Mesodermal cell (in vitro differentiated cells): ENCODE data around the gene LARP4.
"Not testable (repeated sequence)": the region's sequence is repeated elsewhere in the genome, so short reads cannot be mapped to it uniquely, and the experiment has no call there.

ENCODE experiments used
- H3K27ac ChIP-seq: 2 replicates; pipeline ENCODE4 v1.7.0; 2013; ENCODE audit warnings: mild to moderate bottlenecking, low read depth, low read length, moderate library complexity; ENCODE audit not compliant: severe bottlenecking
- H3K36me3 ChIP-seq: 2 replicates; pipeline ENCODE4 v1.7.1; 2013; ENCODE audit warnings: mild to moderate bottlenecking, low read length, moderate library complexity; ENCODE audit not compliant: control insufficient read depth, insufficient read depth
- H3K4me1 ChIP-seq: one replicate; pipeline ENCODE4 v1.7.1; 2013; ENCODE audit warnings: mild to moderate bottlenecking, low read length; ENCODE audit not compliant: insufficient read depth, control insufficient read depth, poor library complexity, severe bottlenecking
- H3K4me3 ChIP-seq: 2 replicates; pipeline ENCODE4 v1.7.0; 2013; ENCODE audit warnings: low read length, control low read depth, mild to moderate bottlenecking; ENCODE audit not compliant: insufficient read depth, poor library complexity, severe bottlenecking; ENCODE audit errors: extremely low read depth
- H3K9me3 ChIP-seq: 2 replicates; pipeline ENCODE4 v1.7.1; 2013; ENCODE audit warnings: mild to moderate bottlenecking, low read length, moderate library complexity; ENCODE audit not compliant: control insufficient read depth
- WGBS, 2 experiments: methylation state at CpG; one replicate each; pipeline ENCODE4 v1.1.5; 2013; ENCODE audit warnings: missing lambda C conversion rate in 2 of 2; ENCODE audit not compliant: insufficient coverage in 2 of 2; 5-methylcytosine and 5-hydroxymethylcytosine counted together

The LARP4 gene

DNA sequence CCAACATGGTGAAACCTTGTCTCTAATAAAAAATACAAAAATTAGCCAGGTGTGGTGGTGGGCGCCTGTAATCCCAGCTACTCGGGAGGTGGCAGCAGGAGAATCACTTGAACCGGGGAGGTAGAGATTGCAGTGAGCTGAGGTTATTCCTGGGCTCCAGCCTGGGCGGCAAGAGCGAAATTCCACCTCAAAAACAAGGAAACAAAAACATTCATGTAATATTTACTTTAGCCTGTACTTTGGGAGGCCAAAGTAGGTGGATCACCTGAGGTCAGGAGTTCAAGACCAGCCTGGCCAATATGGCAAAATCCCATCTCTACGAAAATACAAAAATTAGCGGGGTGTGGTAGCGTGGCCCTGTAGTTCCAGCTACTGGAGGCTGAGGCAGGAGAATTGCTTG lies 31.0 kb downstream of the LARP4 start:
- not testable (repeated sequence) for H3K4me3 ChIP-seq, H3K27ac ChIP-seq, H3K9me3 ChIP-seq, H3K4me1 ChIP-seq
- 69 to 83% methylated on average over 1 to 3 of the region's 8 CpGs for WGBS, 2 experiments
- peaks cover 84% of the 10 kb centered on the region for H3K36me3 ChIP-seq

DNA sequence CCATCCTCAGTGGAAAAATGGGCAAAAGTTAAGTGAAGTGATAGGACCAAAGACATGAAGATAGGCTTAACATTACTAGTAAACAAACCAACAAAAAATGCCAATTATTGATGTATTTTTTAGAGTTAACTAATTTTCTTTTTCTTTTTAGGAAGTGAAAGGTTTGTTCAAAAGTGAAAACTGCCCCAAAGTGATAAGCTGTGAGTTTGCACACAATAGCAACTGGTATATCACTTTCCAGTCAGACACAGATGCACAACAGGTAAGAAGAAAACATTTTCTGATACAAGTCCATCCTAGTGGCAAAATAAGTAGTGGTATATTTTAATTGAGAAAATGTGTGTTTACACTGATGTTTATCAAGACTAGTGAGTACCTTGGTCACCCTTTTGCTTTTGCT lies 39.6 kb downstream of the LARP4 start:
- peaks cover 79% of the 10 kb centered on the region for H3K36me3 ChIP-seq
- H3K4me3 ChIP-seq = no peak overlapping the region
- H3K9me3 ChIP-seq = no peaks in the 10 kb centered on the region

DNA sequence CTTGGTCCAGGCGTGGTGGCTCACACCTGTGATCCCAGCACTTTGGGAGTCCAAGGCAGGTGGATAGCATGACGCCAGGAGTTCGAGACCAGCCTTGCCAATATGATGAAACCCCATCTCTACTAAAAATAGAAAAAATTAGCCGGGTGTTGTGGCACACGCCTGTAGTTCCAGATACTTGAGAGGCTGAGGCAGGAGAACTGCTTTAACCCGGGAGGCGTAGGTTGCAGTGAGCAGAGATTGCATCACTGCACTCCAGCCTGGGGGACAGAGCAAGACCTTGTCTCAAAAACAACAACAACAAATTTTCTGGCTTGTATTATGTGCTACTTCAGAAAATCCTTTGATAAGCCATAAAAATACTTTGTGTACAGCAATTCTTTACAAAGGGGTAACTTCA lies 41.1 kb downstream of the LARP4 start:
- WGBS, 2 experiments = 88 to 95% methylated on average over 3 to 7 of the region's 7 CpGs
- Histone ChIP-seq H3K36me3 (peaks cover 73% of the 10 kb centered on the region), H3K4me3 (no peak overlapping the region), H3K27ac (no peak overlapping the region), H3K4me1 (no peaks in the 10 kb centered on the region), H3K9me3 (no peaks in the 10 kb centered on the region)

More for the DNA sequence above, 39.6 kb downstream of the LARP4 start:
- Histone ChIP-seq H3K4me1 (no peaks in the 10 kb centered on the region), H3K27ac (no peak overlapping the region)

DNA sequence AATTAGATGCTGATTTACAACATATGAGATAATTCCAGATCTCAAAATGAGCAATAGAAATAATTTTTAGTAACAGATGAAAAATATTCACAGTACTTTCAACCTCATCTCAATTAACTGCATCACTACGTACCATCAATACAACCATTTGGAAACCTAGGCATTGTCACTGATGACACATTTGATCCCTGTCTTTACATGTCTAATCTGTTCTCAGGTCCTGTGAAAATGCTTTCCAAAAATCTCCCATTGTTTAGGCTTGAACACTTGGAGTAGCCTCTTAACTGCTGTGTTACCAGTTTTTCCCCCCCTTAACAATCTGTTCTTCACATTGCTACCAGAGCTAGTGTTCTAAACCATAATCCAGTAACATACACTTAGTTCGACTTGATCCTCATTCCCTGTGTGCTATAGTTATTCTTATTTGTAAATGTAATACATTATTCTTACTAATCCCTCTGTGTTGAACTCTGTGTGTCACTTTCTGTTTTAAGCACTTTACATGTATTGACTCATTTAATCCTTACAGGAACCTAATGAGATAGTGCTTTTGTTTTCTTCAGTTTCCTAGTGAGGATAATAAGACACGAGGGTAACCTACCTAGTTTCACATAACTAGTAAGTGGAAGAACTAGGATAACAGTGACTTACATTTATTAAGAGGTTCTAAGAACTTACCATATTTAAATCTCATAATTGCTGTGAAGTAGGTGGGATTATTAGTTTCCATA lies 41.7 kb downstream of the LARP4 start:
- WGBS, 2 experiments = 88% methylated on average over 1 of the region's 3 CpGs; no CpG with 5 or more reads in 1 of the 2 experiments
- H3K9me3 ChIP-seq = no peaks in the 10 kb centered on the region

DNA sequence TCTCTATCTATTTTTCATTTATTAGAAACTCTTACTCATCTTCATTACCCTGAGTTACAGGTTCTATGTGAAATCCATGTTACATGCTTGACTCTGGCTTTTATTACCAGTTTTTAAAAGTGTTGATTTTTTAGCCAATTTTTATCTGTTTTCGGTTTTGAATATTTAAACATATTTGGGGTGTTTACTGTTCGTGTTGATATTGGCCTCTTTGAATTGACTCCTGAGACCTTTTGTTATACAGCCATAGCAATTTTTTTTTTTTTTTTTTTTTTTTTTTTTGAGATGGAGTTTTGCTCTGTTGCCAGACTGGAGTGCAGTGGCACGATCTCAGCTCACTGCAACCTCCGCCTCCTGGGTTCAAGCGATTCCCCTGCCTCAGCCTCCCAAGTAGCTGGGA lies 49.0 kb downstream of the LARP4 start:
- H3K9me3 ChIP-seq, H3K4me3 ChIP-seq, H3K27ac ChIP-seq, H3K4me1 ChIP-seq: not testable (repeated sequence)
- WGBS, 2 experiments = no CpG with 5 or more reads among the region's 5 CpGs
- H3K36me3 ChIP-seq = peaks cover 81% of the 10 kb centered on the region

More for the DNA sequence above, 41.7 kb downstream of the LARP4 start:
- Histone ChIP-seq H3K4me1 (no peaks in the 10 kb centered on the region), H3K27ac (no peak overlapping the region), H3K36me3 (peaks cover 75% of the 10 kb centered on the region), H3K4me3 (no peak overlapping the region)

DNA sequence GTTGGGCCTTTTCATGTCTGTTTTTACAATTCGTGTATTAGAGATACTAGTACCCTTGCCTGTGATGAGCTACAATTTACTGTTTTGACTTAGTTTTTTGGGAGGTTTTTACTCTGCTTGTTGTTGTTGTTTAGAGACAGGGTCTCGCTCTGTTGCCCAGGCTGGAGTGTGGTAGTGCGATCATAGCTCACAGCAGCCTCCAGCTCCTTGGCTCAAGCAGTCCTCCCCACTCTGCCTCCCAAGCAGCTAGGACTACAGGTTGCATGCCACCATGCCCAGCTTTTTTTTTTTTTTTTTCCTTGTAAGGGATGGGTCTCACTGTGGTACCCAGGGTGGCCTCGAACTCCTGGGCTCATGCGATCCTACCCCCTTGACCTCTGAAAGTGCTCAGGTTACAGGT lies 52.1 kb downstream of the LARP4 start:
- H3K36me3 ChIP-seq = peaks cover 87% of the 10 kb centered on the region
- no peak overlapping the region for H3K27ac ChIP-seq
- no peaks in the 10 kb centered on the region for H3K9me3 ChIP-seq
- no peaks in the 10 kb centered on the region for H3K4me1 ChIP-seq
- H3K4me3 ChIP-seq = no peak overlapping the region
- WGBS, 2 experiments = 100% methylated on average over 1 of the region's 5 CpGs; no CpG with 5 or more reads in 1 of the 2 experiments

DNA sequence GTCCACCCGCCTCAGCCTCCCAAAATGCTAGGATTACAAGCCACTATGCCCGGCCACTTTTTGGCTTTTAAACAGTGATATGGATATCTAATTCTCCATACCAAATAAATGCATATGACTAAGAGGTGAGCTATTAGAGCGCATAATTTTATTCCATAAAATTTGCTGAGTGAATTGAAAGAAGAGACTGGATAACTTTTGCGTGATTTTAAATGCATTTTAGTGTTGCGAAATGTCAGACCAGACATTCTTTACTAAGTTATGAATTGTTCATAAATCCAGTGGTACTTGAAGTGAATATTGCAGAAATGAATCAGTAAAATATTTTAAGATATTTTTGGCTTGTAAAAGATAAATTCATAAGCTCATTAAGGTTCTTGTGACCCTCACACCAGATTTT lies 53.2 kb downstream of the LARP4 start:
- H3K4me3 ChIP-seq = no peak overlapping the region
- H3K4me1 ChIP-seq = no peaks in the 10 kb centered on the region
- H3K9me3 ChIP-seq = no peaks in the 10 kb centered on the region
- H3K36me3 ChIP-seq = peaks cover 78% of the 10 kb centered on the region
- WGBS, 2 experiments = 96 to 100% methylated on average over 3 of the region's 5 CpGs
- H3K27ac ChIP-seq = no peak overlapping the region

DNA sequence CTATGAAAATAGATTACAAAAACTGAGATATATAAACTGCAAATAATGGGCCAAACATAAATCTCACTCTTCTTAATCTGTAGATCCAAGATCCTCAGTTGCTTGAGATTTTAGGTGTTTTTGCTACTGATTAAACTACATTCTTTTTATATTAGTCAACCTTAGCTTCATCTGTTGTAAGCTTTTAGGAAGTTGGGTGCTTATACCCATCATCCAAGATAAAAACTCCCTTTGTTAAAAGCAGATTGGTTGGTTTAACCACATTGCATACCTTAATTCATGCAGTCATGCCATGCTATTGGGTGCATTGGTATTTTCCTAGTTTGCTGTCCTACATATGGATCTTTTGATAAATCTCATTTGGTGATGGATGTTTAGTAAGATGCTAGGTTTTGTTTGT lies 57.9 kb downstream of the LARP4 start:
- peaks cover 77% of the 10 kb centered on the region for H3K36me3 ChIP-seq

DNA sequence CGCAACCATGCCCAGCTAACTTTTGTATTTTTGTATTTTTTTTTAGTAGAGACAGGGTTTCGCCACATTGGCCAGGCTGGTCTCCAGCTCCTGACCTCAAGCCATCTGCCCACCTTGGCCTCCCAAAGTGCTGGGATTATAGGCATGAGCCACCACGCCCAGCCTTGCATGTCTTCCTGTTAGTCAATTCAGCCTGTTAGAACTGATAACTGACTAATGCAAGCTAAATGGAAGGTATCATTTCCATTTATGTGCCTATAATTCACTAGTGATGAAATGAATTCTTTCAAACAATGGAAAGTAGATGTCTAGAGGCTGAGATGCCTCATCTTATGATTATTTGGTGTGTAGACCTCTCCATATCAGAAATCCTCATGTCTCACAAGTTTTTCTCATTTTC lies 66.8 kb downstream of the LARP4 start:
- Histone ChIP-seq H3K27ac (no peak overlapping the region), H3K36me3 (peaks cover 82% of the 10 kb centered on the region), H3K9me3 (no peaks in the 10 kb centered on the region), H3K4me1 (no peaks in the 10 kb centered on the region), H3K4me3 (no peak overlapping the region)
- WGBS, 2 experiments = 92% methylated on average over 2 of the region's 3 CpGs; no CpG with 5 or more reads in 1 of the 2 experiments

More for the DNA sequence above, 57.9 kb downstream of the LARP4 start:
- Histone ChIP-seq H3K27ac (no peak overlapping the region), H3K4me1 (no peaks in the 10 kb centered on the region), H3K9me3 (no peaks in the 10 kb centered on the region), H3K4me3 (no peak overlapping the region)

DNA sequence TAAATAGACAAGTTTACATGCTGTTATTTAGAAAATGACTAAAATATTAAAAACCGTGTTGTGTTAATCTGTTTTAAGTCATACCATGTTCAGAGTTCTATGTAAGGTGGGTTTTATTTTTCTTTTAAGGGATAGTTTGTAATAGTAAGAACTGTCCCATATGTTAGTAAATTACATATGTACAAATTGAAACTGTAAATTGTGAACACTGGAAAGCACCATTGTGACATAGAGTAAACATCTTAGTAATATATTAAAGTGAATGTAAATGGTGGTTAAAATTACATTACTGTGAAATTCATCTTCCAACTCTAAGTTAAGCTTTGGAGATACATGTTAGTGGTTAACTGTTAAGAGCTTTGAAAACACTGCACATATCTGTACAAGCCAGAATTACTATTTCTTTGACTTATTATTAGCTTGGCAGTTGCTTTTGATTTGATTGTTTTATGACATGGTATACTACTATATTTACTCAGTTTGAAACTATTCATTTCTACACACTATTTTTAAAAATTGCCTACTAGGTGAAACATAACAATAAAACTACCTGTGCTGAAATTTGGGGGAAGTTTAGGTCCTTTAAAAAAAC lies 76.7 kb downstream of the LARP4 start:
- H3K9me3 ChIP-seq = no peaks in the 10 kb centered on the region
- peaks cover 42% of the 10 kb centered on the region for H3K36me3 ChIP-seq
- H3K27ac ChIP-seq = no peak overlapping the region
- no CpG with 5 or more reads among the region's 1 CpG for WGBS, 2 experiments
- H3K4me1 ChIP-seq = no peaks in the 10 kb centered on the region
- H3K4me3 ChIP-seq = no peak overlapping the region

DNA sequence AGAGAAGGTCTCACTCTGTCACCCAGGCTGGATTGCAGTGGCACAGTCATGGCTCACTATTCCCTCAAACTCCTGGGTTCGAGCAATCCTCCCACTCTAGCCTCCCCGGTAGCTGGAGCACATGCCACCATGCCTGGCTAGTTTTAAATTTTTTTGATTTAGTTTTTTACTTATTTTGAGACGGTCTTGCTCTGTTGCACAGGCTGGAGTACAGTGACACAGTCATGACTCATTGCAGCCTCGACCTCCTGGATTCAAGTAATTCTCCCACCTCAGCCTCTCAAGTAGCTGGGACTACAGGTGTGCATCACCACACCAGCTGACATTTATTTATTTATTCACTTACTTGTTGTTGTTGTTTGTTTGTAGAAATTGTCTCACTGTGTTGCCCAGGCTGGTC lies 81.9 kb downstream of the LARP4 start:
- no peak overlapping the region for H3K27ac ChIP-seq
- no peaks in the 10 kb centered on the region for H3K4me1 ChIP-seq
- 82 to 92% methylated on average over 2 to 4 of the region's 4 CpGs for WGBS, 2 experiments
- no peaks in the 10 kb centered on the region for H3K9me3 ChIP-seq
- H3K36me3 ChIP-seq = peaks cover 3% of the 10 kb centered on the region
- no peak overlapping the region for H3K4me3 ChIP-seq
